Measurements from ENCODE around the gene TRPT1.

GRCh38 chr11:64247729-64248531 is 21.9 kb upstream of the TRPT1 start:
- TF ChIP-seq POLR2AphosphoS5 (IDR thresholded peaks at IDR 0.05) (no peak), CTCF (IDR thresholded peaks at IDR 0.05) (no peak), POLR2A (IDR thresholded peaks at IDR 0.05) (no peak)
